HT-29 (cell line): ENCODE measurements around the gene UBE3C. TPM values are rescaled to one million over a fixed set of nuclear protein-coding genes. Genes with fewer than 3 reads are reported as not detected.
"Not testable (repeated sequence)": the region's sequence is repeated elsewhere in the genome, so short reads cannot be mapped to it uniquely, and the experiment has no call there.

ENCODE experiments used
- DNase-seq: peaks from one replicate; pipeline ENCODE4 v3.0.0-alpha.2; 2015; ENCODE audit warnings: low spot score
- total RNA-seq: library from RNA; depleted of rRNA; stranded (reverse); fragments of >200 nt; shearing (Covaris generic); gene quantifications from 2 replicates; pipeline ENCODE4 v1.2.3, GENCODE V29; 2014

Gene UBE3C
- total RNA-seq, 1 experiment from 2014 or later = 87.7 TPM

DNA sequence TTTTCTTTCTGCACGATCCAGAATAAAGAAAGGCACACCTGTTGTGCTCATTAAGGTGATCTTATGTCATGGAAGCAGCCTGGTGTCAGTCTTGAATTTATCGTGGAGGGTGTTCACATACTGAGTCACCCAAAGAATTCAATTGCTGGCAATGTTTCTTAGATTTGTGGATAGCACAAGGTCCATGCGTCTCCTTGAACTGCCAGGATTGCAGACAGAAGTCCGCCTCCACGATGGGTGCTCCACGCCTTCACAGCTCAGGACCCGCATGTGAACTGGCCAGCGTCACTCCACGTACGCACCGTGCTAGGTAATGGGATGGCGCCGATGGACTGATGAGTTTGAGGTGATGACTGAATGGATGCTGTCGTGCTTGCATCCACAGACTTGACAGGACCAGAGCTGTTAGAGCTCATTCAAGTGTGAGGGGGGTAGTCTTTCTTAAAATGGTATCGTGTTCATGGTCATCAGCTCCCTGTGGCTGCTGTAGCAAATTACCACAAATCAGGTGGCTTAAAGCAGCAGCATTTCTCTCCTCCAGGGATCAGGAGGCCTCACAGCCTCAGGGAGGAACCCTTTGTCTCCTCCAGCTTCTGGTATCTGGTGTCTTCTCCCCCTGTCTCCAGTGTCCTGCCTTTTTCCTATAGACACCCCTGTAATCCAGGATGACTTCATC is 132.7 kb downstream of the UBE3C start:
- DNase-seq = no peak

DNA sequence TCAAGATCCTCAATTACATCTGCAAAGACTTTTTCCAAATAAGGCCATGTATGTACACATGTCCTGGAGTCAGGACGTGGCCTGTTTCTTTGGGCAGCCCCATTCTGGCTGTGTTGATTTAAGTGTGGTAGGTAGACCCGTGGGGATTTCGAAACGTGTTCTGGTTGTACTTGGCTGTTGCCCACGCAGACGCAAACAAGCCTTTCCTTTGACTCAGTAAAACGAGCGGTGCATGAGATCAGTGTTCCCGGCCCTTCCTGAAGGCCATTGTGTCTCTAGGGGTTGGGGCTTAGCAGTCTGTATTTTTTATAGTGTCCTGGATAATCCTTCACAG is 133.2 kb downstream of the UBE3C start:
- DNase-seq = no peak

DNA sequence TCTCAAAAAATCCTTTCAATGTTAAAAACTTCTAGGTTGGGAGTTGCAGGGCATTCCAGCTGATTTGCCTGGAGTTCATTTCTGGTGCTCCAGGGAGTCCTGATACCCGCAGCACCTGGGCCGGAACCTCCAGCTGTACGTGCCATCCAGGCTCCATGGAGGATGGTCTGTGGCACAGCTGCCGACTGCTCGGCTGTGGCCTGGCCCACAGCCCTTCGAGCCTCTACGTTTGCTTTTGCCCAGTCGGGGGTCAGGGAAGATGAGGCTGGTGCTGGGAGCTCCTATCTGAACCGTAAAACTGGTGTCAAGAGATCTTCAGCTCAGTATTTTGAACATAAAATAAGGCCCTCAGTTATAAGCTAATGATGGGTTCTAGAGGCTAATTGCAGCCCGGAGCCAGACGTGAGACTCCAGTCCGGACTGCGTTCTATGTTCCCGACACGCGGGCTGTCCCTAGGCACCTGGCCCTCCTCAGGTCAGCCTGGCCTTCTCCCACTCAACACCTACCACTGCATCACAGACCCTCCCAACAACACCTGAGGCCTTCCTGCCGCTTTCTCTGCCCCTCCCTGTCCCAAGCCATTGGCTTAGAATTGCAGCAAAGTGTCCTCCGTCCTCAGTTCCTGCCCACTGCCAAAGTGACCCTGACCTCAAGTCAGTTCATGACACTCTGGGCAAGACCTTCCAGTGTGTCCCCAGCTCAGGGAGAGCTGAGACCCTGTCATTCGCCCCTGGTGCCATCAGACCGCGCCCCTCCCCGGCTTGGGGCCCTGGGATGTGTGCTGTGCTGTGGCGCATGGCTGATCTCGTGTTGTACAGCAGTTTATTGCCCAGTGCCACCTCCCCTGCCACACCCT is 133.9 kb downstream of the UBE3C start:
- no peak for DNase-seq

DNA sequence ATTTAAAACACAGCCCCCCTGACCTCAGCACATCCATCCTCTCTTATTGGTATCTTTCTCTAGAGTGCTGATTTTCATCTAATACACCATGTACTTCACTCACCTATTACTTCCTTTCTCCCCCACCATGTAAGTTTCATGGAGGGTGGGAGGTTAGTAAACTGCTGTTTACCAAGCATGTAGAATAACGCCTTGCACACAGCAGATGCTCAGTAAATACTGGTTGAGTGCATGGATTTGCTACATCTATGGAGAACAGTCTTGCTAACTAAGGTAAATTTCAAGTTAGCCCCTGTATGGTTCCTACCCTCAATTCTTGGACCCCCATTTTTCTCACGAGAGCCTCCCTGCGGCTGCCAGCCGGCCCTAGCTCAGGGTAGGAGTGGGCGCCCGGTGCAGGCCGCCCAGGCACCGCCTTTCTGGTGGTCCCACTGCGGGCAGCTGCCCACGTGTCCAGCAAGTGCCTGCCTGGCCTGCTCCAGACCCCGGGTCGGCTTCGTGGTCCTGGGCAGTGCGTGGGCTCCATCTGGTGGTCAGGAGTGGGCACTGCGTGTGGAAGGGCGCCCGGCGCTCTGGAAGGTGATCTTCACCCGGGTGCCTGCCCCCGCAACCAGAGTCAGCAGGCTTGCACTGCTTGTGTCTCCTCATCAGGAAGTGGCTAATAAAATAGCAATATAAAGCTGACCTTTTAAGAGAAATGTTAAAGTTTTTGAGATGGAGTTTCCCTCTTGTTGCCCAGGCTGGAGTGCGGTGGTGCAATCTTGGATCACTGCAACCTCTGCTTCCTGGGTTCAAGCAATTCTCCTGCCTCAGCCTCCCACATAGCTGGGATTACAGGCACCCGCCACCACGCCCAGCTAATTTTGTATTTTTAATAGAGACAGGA is 134.7 kb downstream of the UBE3C start:
- DNase-seq = peak; percentile 84

DNA sequence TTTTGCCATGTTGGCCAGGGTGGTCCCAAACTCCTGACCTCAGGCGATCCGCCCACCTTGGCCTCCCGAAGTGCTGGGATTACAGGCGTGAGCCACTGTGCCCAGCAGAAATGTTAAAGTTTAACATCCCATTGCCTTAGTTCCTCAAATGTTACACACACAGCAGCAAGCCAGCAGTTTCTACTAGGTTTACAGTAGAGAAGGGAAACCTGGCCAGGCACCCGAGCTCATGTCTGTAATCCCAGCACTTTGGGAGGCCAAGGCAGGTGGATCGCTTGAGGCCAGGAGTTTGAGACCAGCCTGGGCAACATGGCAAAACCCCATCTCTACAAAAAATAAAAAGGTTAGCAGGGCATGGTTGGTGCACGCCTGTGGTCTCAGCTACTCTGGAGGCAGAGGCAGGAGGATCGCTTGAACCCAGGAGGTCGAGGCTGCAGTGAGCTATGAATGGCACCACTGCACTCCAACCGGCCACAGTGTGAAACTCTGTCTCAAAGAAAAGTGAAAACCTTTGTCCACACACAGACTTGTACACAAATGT is 135.4 kb downstream of the UBE3C start:
- DNase-seq = not testable (repeated sequence)

DNA sequence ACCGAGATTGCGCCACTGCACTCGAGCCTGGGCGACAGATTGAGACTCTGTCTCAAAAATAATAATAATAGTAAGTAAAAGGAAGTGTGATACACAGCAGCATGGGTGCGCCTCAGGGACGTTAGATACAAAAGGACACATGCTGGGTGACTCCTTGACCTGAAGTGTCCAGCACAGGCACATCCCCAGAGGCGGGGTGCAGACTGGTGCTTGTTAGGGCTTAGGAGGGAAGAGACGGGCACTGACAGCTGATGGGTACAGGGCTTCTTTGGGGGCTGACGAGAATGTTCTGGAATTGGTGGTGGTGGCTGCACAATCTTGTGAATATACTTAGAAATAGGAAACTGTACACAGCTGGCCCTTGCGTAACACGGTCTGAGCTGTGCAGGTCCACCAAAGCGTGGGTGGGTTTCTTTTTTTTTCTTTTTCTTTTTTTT is 136.3 kb downstream of the UBE3C start:
- DNase-seq = no peak

DNA sequence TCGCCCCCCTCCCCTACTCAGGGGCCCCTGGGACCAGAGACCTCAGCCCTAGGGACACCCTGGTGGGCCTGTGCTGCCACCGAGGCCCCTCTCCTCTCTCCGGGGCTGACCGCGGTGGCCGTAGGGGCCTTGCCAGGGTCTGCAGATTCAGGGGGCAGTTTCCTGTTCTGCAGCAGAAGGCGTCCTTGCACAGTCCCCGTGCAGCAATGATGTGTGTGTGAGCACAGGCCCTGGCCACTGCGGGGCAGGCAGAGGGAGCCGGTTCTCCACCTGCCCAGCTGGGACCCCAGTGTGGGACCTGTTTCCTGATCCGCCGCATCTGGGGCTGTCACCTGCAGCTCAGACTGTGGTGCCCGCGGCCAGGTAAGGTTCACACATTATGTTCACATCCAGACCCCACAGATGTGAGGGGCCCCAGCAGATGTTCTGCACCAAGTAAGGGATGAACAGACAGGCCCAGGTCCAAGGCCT is 137.4 kb downstream of the UBE3C start:
- DNase-seq = no peak

DNA sequence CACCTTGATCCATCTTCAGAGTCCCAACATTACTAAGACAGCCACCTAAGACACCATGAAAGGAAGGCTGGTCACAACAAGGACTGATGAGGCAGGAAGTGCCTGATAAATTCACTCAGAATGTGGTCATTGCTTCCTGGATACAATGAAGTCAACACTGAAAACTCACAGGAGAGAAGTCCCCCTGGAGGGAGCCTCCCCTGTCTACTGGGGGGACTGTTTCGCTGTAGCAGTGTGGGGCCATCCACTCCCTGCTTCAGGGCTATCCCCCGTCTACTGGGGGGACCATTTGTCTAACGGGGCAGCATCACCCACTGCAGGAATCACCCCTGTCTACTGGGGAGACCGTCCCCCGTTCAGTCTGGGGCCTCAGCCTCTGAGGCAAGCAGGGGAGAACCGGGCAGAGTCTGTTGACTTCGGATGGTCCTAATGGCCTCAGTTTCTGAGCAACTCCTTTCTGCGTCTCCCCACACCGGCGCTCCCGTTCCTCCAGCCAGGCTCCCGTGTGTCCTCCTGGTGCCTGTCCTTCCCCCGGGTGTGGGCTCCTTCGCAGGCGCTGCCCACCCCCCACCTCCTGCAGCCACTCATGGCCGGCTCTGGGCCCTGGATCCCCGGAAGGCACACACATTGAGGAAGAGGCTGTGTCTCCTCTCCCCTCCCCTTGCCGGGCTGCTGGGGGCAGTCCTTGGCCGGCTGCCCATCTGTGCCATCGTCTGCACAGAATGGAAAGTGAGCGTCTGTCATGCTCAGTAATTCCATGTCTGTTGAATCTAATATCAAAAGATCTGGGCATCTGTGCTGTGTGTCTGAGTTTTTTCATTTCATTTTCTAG is 138.2 kb downstream of the UBE3C start:
- DNase-seq = no peak

DNA sequence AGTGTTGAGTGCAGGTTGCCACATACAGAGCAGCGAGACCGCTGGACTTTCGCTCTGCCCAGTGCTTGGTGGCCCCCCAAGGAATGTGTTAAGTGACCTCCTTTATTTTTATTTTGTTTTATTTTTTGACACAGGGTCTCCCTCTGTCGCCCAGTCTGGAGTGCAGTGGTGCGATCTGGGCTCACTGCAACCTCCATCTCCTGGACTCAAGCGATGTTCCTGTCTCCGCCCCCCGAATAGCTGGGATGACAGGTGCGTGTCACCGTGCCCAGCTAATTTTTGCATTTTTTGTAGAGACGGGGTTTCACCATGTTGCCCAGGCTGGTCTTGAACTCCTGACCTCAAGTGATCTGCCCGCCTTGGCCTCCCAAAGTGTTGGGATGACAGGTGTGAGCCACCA is 138.8 kb downstream of the UBE3C start:
- DNase-seq = not testable (repeated sequence)

DNA sequence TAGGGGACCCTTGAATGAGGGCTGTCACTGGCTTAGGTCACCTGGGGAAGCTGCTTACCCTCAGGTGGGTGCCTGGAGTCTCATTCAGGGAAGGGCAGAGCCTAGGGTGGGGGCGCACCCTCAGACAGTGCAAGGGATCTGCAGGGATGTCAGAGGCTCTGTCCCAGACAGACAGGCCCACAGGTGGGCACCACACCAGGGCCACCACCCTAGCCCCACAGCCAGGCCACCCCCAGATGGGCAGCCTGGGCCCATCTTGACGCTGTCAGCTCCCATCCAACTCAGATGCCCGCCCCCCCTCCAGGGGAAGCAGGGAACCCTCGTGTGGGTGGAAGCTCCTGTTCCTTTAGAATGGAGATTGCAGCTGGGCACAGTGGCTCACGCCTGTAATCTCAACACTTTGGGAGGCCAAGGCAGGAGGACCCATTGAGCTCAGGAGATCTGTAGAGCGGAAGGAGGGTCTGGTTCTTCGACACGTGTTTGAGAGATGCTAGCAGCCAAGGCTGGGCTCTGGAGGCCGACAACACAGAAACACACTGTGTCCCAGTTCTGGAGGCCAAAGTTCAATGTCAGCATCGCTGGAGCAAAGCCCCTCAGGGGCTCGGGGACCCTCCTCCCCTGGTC is 139.6 kb downstream of the UBE3C start:
- no peak for DNase-seq

DNA sequence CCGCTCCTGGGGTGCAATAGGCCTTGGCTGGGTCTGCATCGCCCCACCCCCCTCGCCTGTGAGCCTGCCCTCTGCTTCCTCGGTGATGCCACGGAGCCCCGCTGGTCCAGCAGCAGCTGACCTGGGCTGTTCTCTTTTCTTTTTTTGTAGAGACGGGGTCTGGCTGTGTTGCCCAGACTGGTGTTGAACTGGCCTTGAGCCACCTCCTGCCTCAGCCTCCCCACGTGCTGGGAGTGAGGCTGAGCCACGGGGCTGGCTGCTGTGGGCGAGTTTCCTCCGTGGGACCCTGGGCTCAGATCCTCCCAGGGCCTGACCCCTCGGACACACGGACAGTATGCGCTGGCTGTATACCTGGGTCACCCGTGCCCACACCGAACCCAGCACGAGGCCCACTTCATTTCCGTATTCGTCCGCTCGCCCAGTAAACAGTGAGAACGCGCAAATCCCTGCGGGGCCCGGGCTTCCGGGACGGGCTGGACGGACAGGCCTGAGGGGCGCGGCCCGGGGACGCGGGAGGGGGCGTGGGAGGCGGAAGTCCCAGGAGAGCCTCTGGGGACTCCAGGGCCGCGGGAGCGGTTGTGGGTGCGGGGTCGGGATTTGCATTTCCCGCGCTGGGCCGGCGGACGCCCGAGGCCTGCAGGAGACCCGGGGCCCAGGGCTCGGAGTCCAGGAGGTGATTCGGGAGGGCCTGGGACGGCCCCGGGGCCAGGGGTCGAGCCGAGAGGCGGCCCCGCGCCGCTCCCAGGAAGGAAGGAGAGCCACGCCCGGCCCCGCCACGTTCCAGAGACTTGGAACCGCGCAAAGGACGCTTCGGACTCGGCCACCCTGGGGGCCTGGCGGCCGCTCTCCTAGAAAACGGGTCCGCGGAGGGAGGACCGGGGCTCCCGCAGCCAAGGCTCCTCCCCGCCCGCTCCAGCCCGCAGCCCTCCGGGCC is 140.3 kb downstream of the UBE3C start:
- peak; percentile 43 for DNase-seq

DNA sequence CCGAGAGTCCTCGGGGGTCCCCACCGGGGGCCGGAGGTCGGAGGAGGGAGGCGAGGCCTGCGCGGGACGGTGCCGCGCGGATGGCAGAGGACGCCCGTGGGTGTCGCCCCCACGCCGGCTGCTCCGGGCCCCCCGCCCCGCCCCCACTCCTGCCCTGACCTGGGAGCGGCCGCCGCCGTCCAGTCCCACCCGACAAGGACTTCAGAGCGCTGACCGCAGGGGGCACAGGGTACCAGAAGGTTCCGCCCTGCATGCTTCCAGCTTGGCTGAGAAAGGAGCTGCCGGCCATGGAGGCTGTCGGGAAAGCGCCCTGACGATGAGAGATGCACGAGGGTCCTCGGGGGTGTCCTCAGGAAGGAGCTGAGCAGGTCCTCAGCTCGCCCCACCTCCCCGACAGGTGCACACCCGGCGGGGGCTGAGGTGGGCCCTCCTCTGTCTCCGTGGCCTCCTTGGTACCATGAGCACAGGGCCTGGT is 141.1 kb downstream of the UBE3C start:
- no peak for DNase-seq

DNA sequence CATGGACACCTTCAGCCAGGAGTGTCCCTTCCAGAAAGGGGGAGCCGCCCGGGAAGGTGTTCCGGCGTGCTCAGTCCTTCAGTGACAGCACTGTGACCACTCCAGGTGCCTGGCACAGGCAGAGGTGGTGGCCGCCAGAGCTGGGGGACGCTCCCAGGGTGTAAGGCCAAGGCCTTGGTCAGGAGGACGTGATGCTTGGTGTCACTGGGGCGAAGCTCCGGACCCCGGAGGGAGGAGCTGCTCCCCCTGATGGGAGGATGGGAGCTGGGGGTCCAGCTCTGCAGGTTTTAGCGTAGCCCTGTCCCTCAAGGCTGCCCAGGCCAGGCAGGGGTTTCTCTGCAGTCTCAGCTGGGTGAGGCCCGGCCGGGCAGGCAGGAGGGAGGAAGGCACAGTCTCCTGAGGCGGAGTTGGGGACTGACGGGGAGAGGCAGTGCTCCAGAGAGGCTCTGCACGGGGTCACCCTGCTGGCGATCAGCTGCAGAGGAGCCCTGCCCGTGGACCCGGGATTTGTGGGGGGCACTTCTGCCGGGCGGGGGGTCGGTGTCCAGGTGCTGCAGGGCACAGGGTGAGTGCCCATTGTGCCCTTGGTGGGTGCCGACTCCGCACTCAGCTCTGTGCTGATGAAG is 141.6 kb downstream of the UBE3C start:
- DNase-seq = no peak

DNA sequence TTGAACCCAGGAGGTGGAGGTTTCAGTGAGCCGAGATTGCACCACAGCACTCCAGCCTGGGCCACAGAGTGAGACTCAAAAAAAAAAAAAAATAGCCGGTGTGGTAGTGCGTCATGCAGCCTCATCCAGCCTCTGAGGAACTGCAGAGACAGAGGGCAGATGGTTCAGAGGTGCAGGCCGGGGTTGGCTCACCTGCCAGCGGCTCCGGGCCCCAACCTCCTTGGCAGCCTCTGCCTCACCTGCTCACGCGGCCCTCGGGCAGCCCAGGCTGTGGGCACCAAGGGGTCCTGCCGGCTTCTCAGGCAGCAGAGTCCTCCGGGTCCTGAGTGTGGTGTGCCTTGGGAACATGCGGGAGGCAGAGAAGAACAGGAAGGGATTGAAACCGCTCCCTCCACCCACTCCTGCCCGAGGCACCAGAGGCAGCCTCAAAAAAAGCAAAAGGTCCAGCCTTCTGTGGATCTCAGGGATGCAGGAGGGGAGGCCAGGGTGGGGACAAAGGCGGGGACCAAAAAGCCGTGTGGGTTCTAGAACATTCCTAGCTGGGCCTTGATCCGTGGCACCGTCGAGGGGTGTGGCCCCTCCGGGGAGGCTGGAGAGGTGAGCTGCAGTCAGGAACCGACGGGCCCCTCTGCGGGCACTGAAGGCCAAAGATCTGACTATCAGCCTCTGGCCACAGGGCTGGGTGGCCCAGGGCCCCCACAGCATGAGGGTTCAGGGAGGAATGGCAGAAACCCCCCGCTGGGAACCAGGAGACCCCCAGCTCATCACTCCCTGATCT is 142.7 kb downstream of the UBE3C start:
- DNase-seq = no peak

DNA sequence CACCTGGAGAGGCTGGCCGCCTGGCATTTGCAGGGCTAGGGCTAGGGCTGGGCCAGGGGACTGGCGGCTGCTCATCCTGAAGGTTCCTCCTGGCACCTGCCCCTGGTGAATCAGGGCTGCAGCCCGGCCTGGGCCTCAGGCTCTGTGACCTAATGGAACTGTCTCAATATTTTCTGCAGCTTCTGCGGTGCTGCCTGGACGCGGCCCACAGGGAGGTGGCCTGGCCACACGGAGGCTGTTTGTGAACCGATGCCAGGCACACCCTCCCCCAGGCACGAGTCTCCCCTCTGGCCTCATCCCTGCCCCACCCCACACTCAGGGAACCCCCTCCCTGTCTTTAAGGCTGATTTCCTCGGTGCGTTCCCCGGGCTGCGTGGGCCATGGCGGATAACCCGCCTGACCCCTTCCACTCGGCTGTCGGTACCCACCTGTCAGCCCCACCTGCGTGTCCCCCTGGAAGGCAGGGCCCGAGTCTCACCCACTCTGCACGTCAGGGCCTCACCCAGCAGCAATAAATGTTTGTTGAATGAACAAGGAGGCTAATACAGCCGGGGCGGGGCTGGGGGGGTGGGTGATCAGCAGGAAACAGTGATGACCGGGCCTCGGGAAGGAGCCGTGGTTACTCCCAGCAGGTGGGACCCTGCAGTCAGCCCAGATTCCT is 143.5 kb downstream of the UBE3C start:
- no peak for DNase-seq

DNA sequence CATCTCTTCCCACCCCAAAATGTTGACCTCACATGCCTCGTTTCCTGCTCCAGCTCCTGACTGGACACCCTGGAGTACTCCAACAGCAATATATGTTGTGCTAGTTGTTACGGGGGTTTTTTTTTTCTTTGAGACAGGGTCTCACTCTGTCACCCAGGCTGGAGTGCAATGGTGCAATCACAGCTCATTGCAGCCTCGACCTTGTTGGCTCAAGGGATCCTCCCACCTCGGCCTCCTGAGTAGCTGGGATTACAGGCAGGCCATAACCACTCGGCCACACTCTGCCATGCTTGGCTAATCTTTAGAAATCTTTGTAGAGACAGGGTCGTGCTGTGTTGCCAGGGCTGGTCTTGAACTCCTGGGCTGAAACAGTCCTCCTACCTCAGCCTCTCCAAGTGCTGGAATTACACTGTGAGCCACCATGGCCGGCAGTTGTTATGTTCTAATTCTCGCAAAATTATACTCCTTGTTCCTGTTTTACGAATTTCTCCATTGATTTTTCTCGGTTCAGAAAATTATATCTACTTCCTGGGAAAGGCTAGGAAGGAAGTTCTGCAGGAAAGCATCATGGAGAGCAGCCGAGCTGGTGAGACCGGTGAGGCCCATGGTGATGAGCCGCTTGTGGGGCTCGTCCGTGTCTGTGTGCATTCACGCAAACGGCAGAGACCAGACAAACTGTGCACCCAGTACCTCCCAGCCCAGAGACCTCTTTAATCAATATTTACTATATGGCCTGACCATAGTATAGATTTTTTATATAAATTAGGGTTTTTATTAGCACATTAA is 145.7 kb downstream of the UBE3C start:
- DNase-seq = no peak
